HL-60 (cell line): ENCODE measurements around the gene MEG3.

Experiments
- CTCF ChIP-seq: IDR thresholded peaks from one replicate; pipeline ENCODE4 v1.5.1; 2011; ENCODE audit warnings: low read length, control low read depth, inconsistent platforms; ENCODE audit not compliant: insufficient read depth
- POLR2AphosphoS5 ChIP-seq: IDR thresholded peaks from 2 replicates; pipeline ENCODE4 v1.6.1; 2012; ENCODE audit warnings: low read depth
- REST ChIP-seq: IDR thresholded peaks from 2 replicates; pipeline ENCODE4 v1.6.1; 2012; ENCODE audit warnings: low read depth; ENCODE audit not compliant: insufficient replicate concordance

GRCh38 chr14:100893228-100893601, 67.3 kb downstream of the MEG3 start:
- TF ChIP-seq CTCF: no peak
- TF ChIP-seq POLR2AphosphoS5: no peak
- no peak for TF ChIP-seq REST
